Prostate gland (tissue), 2 donors: ENCODE results near the gene BTBD9.

Experiments used
- CTCF ChIP-seq, 4 experiments: fragments of 200-600 bp in 2 of 4; fragments of 450-650 bp in 2 of 4; sonication (generic) in 2 of 4; IDR thresholded peaks; 1 replicate in 3 of 4; 2 replicates in 1 of 4; pipeline ENCODE4 v1.5.1; 2016 to 2019; ENCODE audit warnings: antibody characterized with exemption in 4 of 4, mild to moderate bottlenecking in 2 of 4, moderate library complexity in 2 of 4
- POLR2A ChIP-seq: fragments of 450-650 bp; IDR thresholded peaks from one replicate; pipeline ENCODE4 v1.6.1; 2016; ENCODE audit warnings: antibody characterized with exemption, mild to moderate bottlenecking

DNA sequence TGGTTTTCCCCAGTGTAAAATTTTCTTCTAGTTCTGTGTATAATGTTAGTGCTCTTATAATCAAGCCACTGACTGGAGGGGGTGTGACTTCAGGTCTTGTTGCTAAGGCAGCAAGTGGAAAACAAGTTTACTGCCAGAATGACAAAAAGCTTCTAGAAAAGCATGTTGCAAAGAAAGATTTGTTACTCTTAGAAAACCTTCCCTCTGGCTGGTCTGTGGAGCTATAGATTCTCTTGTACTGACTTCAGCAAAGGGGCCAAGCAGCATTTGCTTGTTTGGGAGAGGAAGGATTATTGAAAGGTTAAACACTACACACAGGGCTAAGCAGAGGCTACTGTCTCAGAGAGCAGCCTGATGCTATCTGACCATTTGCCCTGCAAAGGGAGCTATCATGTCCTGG lies 288.8 kb downstream of the BTBD9 start:
- TF ChIP-seq CTCF (IDR thresholded peaks at IDR 0.05) (no peak), POLR2A (no peak)
